IMR-90 (cell line): Measurements from ENCODE around the gene GNAZ. TPM values are rescaled to one million over a fixed set of nuclear protein-coding genes. Genes with fewer than 3 reads are reported as not detected.

Experiments used
- ATAC-seq: fragments of 200-7000 bp; cut with Tn5 transposase; 2 replicates; pipeline ENCODE4 v1.9.1; 2020; ENCODE audit warnings: low read depth, mild to moderate bottlenecking, moderate library complexity
- BruUV-seq: library from RNA; stranded (reverse); fragments of 400-500 nt; replicated peaks from 2 replicates; lab custom pipeline; 2021; lab: Mats Ljungman, UMichigan
- CTCF ChIA-PET: fragments of 300-600 bp; formaldehyde crosslinking; extraction: SDS; loops from one replicate; lab custom pipeline; 2021; ENCODE audit warnings: antibody characterized with exemption; lab: Yijun Ruan, JAX
- POLR2A ChIA-PET: fragments of 300-600 bp; sonication (Branson Sonifier 250); formaldehyde crosslinking; loops from one replicate; lab custom pipeline; 2022; ENCODE audit warnings: antibody characterized with exemption; ENCODE audit not compliant: unreplicated experiment; lab: Charles Lee
- DNase-seq: peaks from one replicate; pipeline ENCODE4 v3.0.0; 2013
- H2AFZ ChIP-seq: replicated peaks from 2 replicates; pipeline ENCODE3; 2013; ENCODE audit warnings: low read length, mild to moderate bottlenecking; ENCODE audit not compliant: poor library complexity
- H2AK5ac ChIP-seq: 2 replicates; pipeline ENCODE4 v1.6.1; 2013; ENCODE audit warnings: low read depth, low read length, inconsistent platforms
- H2AK9ac ChIP-seq: replicated peaks from 2 replicates; pipeline ENCODE3; 2013; ENCODE audit warnings: mild to moderate bottlenecking, low read depth, low read length, moderate library complexity; ENCODE audit not compliant: poor library complexity
- H2BK120ac ChIP-seq: 2 replicates; pipeline ENCODE4 v1.6.1; 2013; ENCODE audit warnings: low read depth, low read length, inconsistent platforms
- H2BK15ac ChIP-seq: 3 replicates; pipeline ENCODE4 v1.6.1; 2013; ENCODE audit warnings: low read depth, low read length, inconsistent platforms
- H2BK20ac ChIP-seq: 2 replicates; pipeline ENCODE4 v1.6.1; 2013; ENCODE audit warnings: low read depth, mild to moderate bottlenecking, inconsistent platforms, low read length, moderate library complexity
- H2BK5ac ChIP-seq: 2 replicates; pipeline ENCODE4 v1.6.1; 2013; ENCODE audit warnings: mild to moderate bottlenecking, low read depth, low read length, inconsistent platforms; ENCODE audit not compliant: poor library complexity, severe bottlenecking
- H3K14ac ChIP-seq: replicated peaks from 2 replicates; pipeline ENCODE4 v1.6.1; 2013; ENCODE audit warnings: low read depth, low read length, inconsistent platforms
- H3K18ac ChIP-seq: 2 replicates; pipeline ENCODE4 v1.6.1; 2013; ENCODE audit warnings: low read depth, low read length, control low read depth
- H3K23ac ChIP-seq: 2 replicates; pipeline ENCODE4 v1.6.1; 2013; ENCODE audit warnings: low read depth, low read length, inconsistent platforms
- H3K27ac ChIP-seq: 2 replicates; pipeline ENCODE4 v1.5.1; 2013; ENCODE audit warnings: mild to moderate bottlenecking, control low read depth, low read length; ENCODE audit not compliant: insufficient read depth
- H3K27me3 ChIP-seq: 2 replicates; pipeline ENCODE4 v1.6.1; 2013; ENCODE audit warnings: low read length; ENCODE audit not compliant: control insufficient read depth, insufficient read depth
- H3K36me3 ChIP-seq: 2 replicates; pipeline ENCODE4 v1.6.1; 2013; ENCODE audit warnings: low read length, mixed read lengths; ENCODE audit not compliant: control insufficient read depth, insufficient read depth
- H3K4ac ChIP-seq: 2 replicates; pipeline ENCODE4 v1.6.1; 2013; ENCODE audit warnings: low read depth, low read length, inconsistent platforms
- H3K4me1 ChIP-seq: 2 replicates; pipeline ENCODE4 v1.6.1; 2013; ENCODE audit warnings: low read length, mixed read lengths; ENCODE audit not compliant: control insufficient read depth, insufficient read depth
- H3K4me2 ChIP-seq: 2 replicates; pipeline ENCODE4 v1.6.1; 2013; ENCODE audit warnings: low read depth, mild to moderate bottlenecking, control low read depth, low read length, moderate library complexity
- H3K4me3 ChIP-seq: 2 replicates; pipeline ENCODE4 v1.5.1; 2013; ENCODE audit warnings: low read depth, mild to moderate bottlenecking, control low read depth, low read length, moderate library complexity; ENCODE audit not compliant: insufficient read depth
- H3K56ac ChIP-seq: 2 replicates; pipeline ENCODE4 v1.6.1; 2013; ENCODE audit warnings: low read length, inconsistent platforms; ENCODE audit not compliant: insufficient read depth; ENCODE audit errors: extremely low read depth
- H3K79me1 ChIP-seq, 2 experiments: 2 replicates each; pipeline ENCODE4 v1.6.1; 2013; ENCODE audit warnings: low read length in 2 of 2, inconsistent platforms in 1 of 2, low read depth in 1 of 2
- H3K9ac ChIP-seq: 2 replicates; pipeline ENCODE4 v1.6.1; 2013; ENCODE audit warnings: low read depth, low read length, control low read depth
- H3K9me1 ChIP-seq: 2 replicates; pipeline ENCODE4 v1.6.1; 2013; ENCODE audit warnings: low read length, inconsistent platforms; ENCODE audit not compliant: insufficient read depth
- H3K9me3 ChIP-seq: 2 replicates; pipeline ENCODE4 v1.6.1; 2013; ENCODE audit warnings: low read length; ENCODE audit not compliant: control insufficient read depth, insufficient read depth
- H4K20me1 ChIP-seq: 2 replicates; pipeline ENCODE4 v1.6.1; 2013; ENCODE audit warnings: low read length, inconsistent platforms; ENCODE audit not compliant: insufficient read depth
- H4K5ac ChIP-seq: 2 replicates; pipeline ENCODE4 v1.6.1; 2013; ENCODE audit warnings: mild to moderate bottlenecking, low read depth, low read length, control low read depth
- H4K8ac ChIP-seq, 2 experiments: 2 replicates each; pipeline ENCODE4 v1.6.1; 2013; ENCODE audit warnings: low read depth in 2 of 2, low read length in 2 of 2, control low read depth in 1 of 2, inconsistent platforms in 1 of 2
- H4K91ac ChIP-seq: 2 replicates; pipeline ENCODE4 v1.6.1; 2013; ENCODE audit warnings: low read depth, low read length, inconsistent platforms; ENCODE audit not compliant: insufficient read depth
- BHLHE40 ChIP-seq: fragments of 150-350 bp; IDR thresholded peaks from 2 replicates; pipeline ENCODE4 v1.6.1; 2016; ENCODE audit warnings: mild to moderate bottlenecking, low read depth, low read length
- CEBPB ChIP-seq: IDR thresholded peaks from 2 replicates; pipeline ENCODE4 v1.6.1; 2012; ENCODE audit warnings: low read depth, low read length, improper control_type of control experiment
- CHD1 ChIP-seq: IDR thresholded peaks from 2 replicates; pipeline ENCODE4 v1.6.1; 2012; ENCODE audit warnings: low read depth, low read length, improper control_type of control experiment
- CTCF ChIP-seq: conservative IDR thresholded peaks from 2 replicates; pipeline ENCODE4 v1.5.1; 2012; ENCODE audit warnings: mild to moderate bottlenecking, low read depth, low read length, improper control_type of control experiment
- ELK1 ChIP-seq: fragments of 150-350 bp; IDR thresholded peaks from 2 replicates; pipeline ENCODE4 v1.6.1; 2016; ENCODE audit warnings: low read depth, mild to moderate bottlenecking, low read length, moderate library complexity, borderline replicate concordance
- FOS ChIP-seq: fragments of 150-350 bp; IDR thresholded peaks from 2 replicates; pipeline ENCODE4 v1.6.1; 2016; ENCODE audit warnings: low read depth, low read length
- MAFK ChIP-seq: IDR thresholded peaks from 2 replicates; pipeline ENCODE4 v1.6.1; 2012; ENCODE audit warnings: low read depth, low read length, improper control_type of control experiment
- MAZ ChIP-seq: IDR thresholded peaks from 2 replicates; pipeline ENCODE4 v1.6.1; 2012; ENCODE audit warnings: low read depth, mild to moderate bottlenecking, low read length, improper control_type of control experiment, moderate library complexity, borderline replicate concordance
- MXI1 ChIP-seq: IDR thresholded peaks from 2 replicates; pipeline ENCODE4 v1.6.1; 2012; ENCODE audit warnings: low read depth, mild to moderate bottlenecking, low read length, moderate library complexity, borderline replicate concordance
- NFE2L2 ChIP-seq: fragments of 150-350 bp; IDR thresholded peaks from 2 replicates; pipeline ENCODE4 v1.6.1; 2016; ENCODE audit warnings: low read depth, mild to moderate bottlenecking, low read length
- POLR2A ChIP-seq: IDR thresholded peaks from 2 replicates; pipeline ENCODE4 v1.6.1; 2012; ENCODE audit warnings: mild to moderate bottlenecking, low read depth, low read length
- RAD21 ChIP-seq: IDR thresholded peaks from 2 replicates; pipeline ENCODE4 v1.6.1; 2012; ENCODE audit warnings: low read length, improper control_type of control experiment
- RCOR1 ChIP-seq: IDR thresholded peaks from 2 replicates; pipeline ENCODE4 v1.6.1; 2012; ENCODE audit warnings: mild to moderate bottlenecking, low read length, improper control_type of control experiment; ENCODE audit not compliant: insufficient replicate concordance
- RFX5 ChIP-seq: IDR thresholded peaks from 2 replicates; pipeline ENCODE4 v1.8.0; 2012; ENCODE audit warnings: low read depth, mild to moderate bottlenecking, low read length, moderate library complexity
- SMC3 ChIP-seq: fragments of 150-350 bp; IDR thresholded peaks from 2 replicates; pipeline ENCODE4 v1.6.1; 2016; ENCODE audit warnings: low read depth, mild to moderate bottlenecking, antibody characterized with exemption, low read length, moderate library complexity
- USF2 ChIP-seq: fragments of 150-350 bp; IDR thresholded peaks from 2 replicates; pipeline ENCODE4 v1.6.1; 2017; ENCODE audit warnings: mild to moderate bottlenecking, antibody characterized with exemption, low read length, low read depth
- WGBS, 2 experiments: methylation state at CpG; one replicate each; pipeline versions ENCODE4 v1.1.5 to v1.1.7; 2013; ENCODE audit warnings: missing lambda C conversion rate in 2 of 2; ENCODE audit not compliant: insufficient read length in 1 of 2; ENCODE audit errors: extremely low coverage in 2 of 2; 5-methylcytosine and 5-hydroxymethylcytosine counted together
- dilution Hi-C: fragments of 300-500 bp; cut with HindIII; formaldehyde crosslinking; loops from one replicate; pipeline ENCODE4 v1.14.3; 2018; ENCODE audit warnings: low sequenced_read_pairs; ENCODE audit not compliant: unreplicated experiment
- in situ Hi-C: fragments of 300-500 bp; cut with MboI; formaldehyde crosslinking; loops from 3 replicates; pipeline ENCODE4 v1.14.3; 2019; ENCODE audit warnings: low sequenced_read_pairs, inconsistent platforms, mixed read lengths
- intact Hi-C: fragments of 100-400 bp; cut with micrococcal nuclease; formaldehyde crosslinking; loops from 2 replicates; pipeline ENCODE4 v1.10.0; 2022
- polyA plus RNA-seq, 3 experiments: library from polyadenylated mRNA; depleted of rRNA; stranded (reverse); fragments of >200 nt; gene quantifications; 2 replicates each; pipeline ENCODE4 v1.2.3, GENCODE V29; 2012; ENCODE audit warnings: low replicate concordance in 1 of 3
- total RNA-seq: library from RNA; depleted of rRNA; stranded (reverse); fragments of >200 nt; gene quantifications from 2 replicates; pipeline ENCODE4 v1.2.3, GENCODE V29; 2012

GNAZ gene
- total and polyA plus RNA-seq, 2 of the 4 experiments (the other 2 are of a cell fraction) = 1.5 to 2.5 TPM

- H2AFZ ChIP-seq = no peak overlapping the region
- H3K56ac ChIP-seq = no peak overlapping the region
- no peak overlapping the region for H3K18ac ChIP-seq
- H4K91ac ChIP-seq = no peak overlapping the region
- intact Hi-C loops = no loop called here
- no peak overlapping the region for H3K23ac ChIP-seq
- H3K79me1 ChIP-seq = no peaks in the 10 kb centered on the region
- H2AK5ac ChIP-seq = no peak overlapping the region
- no peak overlapping the region for H3K9ac ChIP-seq
- dilution Hi-C loops = no loop called here
- 90% methylated on average over 5 of the region's 13 CpGs; no CpG with 5 or more reads in 1 of the 2 experiments for WGBS, 2 experiments
- no peak overlapping the region for H4K5ac ChIP-seq
- no peak overlapping the region for H2BK5ac ChIP-seq
- H3K9me1 ChIP-seq = no peaks in the 10 kb centered on the region
- TF ChIP-seq MAFK (no peak), NFE2L2 (no peak), POLR2A (no peak), ELK1 (no peak), MAZ (no peak), BHLHE40 (no peak), FOS (no peak), SMC3 (no peak), CHD1 (no peak), RCOR1 (no peak), USF2 (no peak), CEBPB (no peak), RAD21 (no peak), CTCF (no peak), MXI1 (no peak), RFX5 (no peak)
- no peaks in the 10 kb centered on the region for H3K4me1 ChIP-seq
- no peak overlapping the region for H2BK120ac ChIP-seq
- BruUV-seq = no TSS peak
- H2BK15ac ChIP-seq = no peak overlapping the region
- H3K4ac ChIP-seq = no peak overlapping the region
- no peaks in the 10 kb centered on the region for H3K27me3 ChIP-seq
- DNase-seq (no peak), ATAC-seq (no peak)
- H3K9me3 ChIP-seq = no peaks in the 10 kb centered on the region
- H3K4me3 ChIP-seq = no peak overlapping the region
- H2BK20ac ChIP-seq = no peak overlapping the region
- no peak overlapping the region for H4K8ac ChIP-seq
- no peaks in the 10 kb centered on the region; the same call in 1 of the 2 replicates for H4K20me1 ChIP-seq
- ChIA-PET CTCF (no interaction called here), POLR2A (no interaction called here)
- H3K4me2 ChIP-seq = no peak overlapping the region
- no peak overlapping the region for H3K14ac ChIP-seq
- in situ Hi-C loops = no loop called here
- no peak overlapping the region for H3K27ac ChIP-seq
- H3K36me3 ChIP-seq = no peaks in the 10 kb centered on the region
- no peak overlapping the region for H2AK9ac ChIP-seq
These were observed 22.1 kb downstream of the GNAZ start for GRCh38 chr22:23092217-23092955.
